Cardiac muscle cell (in vitro differentiated cells and primary cell): Measurements from ENCODE around the gene SMIM36. TPM values are rescaled to one million over a fixed set of nuclear protein-coding genes. Genes with fewer than 3 reads are reported as not detected.

Experiments
- DNase-seq, 2 donors: peaks; one replicate each; pipeline versions ENCODE4 v3.0.0 to v3.0.0-alpha.2; 2010 to 2017; ENCODE audit warnings: low read depth in 1 of 2, low spot score in 1 of 2
- H3K27ac ChIP-seq: fragments of 200-600 bp; sonication (generic); 2 replicates; pipeline ENCODE4 v1.5.1; 2016
- H3K27me3 ChIP-seq: fragments of 200-600 bp; sonication (generic); 2 replicates; pipeline ENCODE4 v1.6.0; 2016; ENCODE audit warnings: control low read depth
- H3K36me3 ChIP-seq: fragments of 200-600 bp; sonication (generic); 2 replicates; pipeline ENCODE4 v1.5.1; 2016; ENCODE audit warnings: control low read depth
- H3K4me1 ChIP-seq: fragments of 200-600 bp; sonication (generic); 2 replicates; pipeline ENCODE4 v1.8.1; 2017; ENCODE audit warnings: low read depth, mild to moderate bottlenecking, mixed run types
- H3K4me3 ChIP-seq: fragments of 200-600 bp; sonication (generic); 2 replicates; pipeline ENCODE4 v1.5.1; 2016; ENCODE audit warnings: mild to moderate bottlenecking
- H3K9me3 ChIP-seq: fragments of 200-600 bp; sonication (generic); 2 replicates; pipeline ENCODE4 v1.5.1; 2017; ENCODE audit warnings: low read depth, mild to moderate bottlenecking, control low read depth
- CTCF ChIP-seq: IDR thresholded peaks from 2 replicates; pipeline ENCODE4 v1.5.1; 2012; ENCODE audit warnings: low read depth, mild to moderate bottlenecking, low read length
- polyA plus RNA-seq: library from polyadenylated mRNA; unstranded; fragments of >200 nt; fragmentation: Nextera tagmentation; extraction: Ambion mirVana; gene quantifications from 2 replicates; pipeline ENCODE4 v1.2.1, GENCODE V29; 2016
- total RNA-seq: library from RNA; depleted of rRNA; stranded (reverse); fragments of >200 nt; gene quantifications from 2 replicates; pipeline ENCODE4 v1.2.3, GENCODE V29; 2016

Gene SMIM36
- total and polyA plus RNA-seq, 2 experiments from 2014 or later: not detected

- DNase-seq: no peak
- Histone ChIP-seq H3K4me1 (peaks cover 30% of the 10 kb centered on the region), H3K4me3 (no peak overlapping the region), H3K27me3 (no peaks in the 10 kb centered on the region), H3K27ac (no peak overlapping the region), H3K9me3 (no peaks in the 10 kb centered on the region), H3K36me3 (no peaks in the 10 kb centered on the region)
- TF ChIP-seq CTCF: no peak
Measured at GRCh38 chr17:55444471-55445441, 66.5 kb downstream of the SMIM36 start.

- Histone ChIP-seq H3K27ac (no peak overlapping the region), H3K4me3 (no peak overlapping the region), H3K4me1 (peaks cover 36% of the 10 kb centered on the region), H3K9me3 (no peaks in the 10 kb centered on the region), H3K36me3 (no peaks in the 10 kb centered on the region), H3K27me3 (no peaks in the 10 kb centered on the region)
- no peak for DNase-seq
- TF ChIP-seq CTCF: no peak
Measured at GRCh38 chr17:55443904-55444303, 67.3 kb downstream of the SMIM36 start.

GRCh38 chr17:55442953-55443683, 68.1 kb downstream of the SMIM36 start:
- no peak overlapping the region for H3K27ac ChIP-seq
- no peak overlapping the region for H3K4me3 ChIP-seq
- H3K27me3 ChIP-seq: no peaks in the 10 kb centered on the region
- peak in 1 of 2 donors; percentile 73 for DNase-seq
- no peaks in the 10 kb centered on the region for H3K9me3 ChIP-seq
- no peak for TF ChIP-seq CTCF
- peaks cover 36% of the 10 kb centered on the region for H3K4me1 ChIP-seq
- H3K36me3 ChIP-seq: no peaks in the 10 kb centered on the region

- H3K9me3 ChIP-seq: no peaks in the 10 kb centered on the region
- H3K27me3 ChIP-seq: no peaks in the 10 kb centered on the region
- no peaks in the 10 kb centered on the region for H3K36me3 ChIP-seq
- H3K4me3 ChIP-seq: no peak overlapping the region
- TF ChIP-seq CTCF: no peak
- H3K4me1 ChIP-seq: peaks cover 36% of the 10 kb centered on the region
- no peak for DNase-seq
- H3K27ac ChIP-seq: no peak overlapping the region
Measured at GRCh38 chr17:55442462-55442861, 68.8 kb downstream of the SMIM36 start.

GRCh38 chr17:55441544-55441943, 69.7 kb downstream of the SMIM36 start:
- Histone ChIP-seq H3K9me3 (no peaks in the 10 kb centered on the region), H3K36me3 (no peaks in the 10 kb centered on the region), H3K4me3 (no peak overlapping the region), H3K4me1 (peaks cover 31% of the 10 kb centered on the region), H3K27me3 (no peaks in the 10 kb centered on the region), H3K27ac (no peak overlapping the region)
- DNase-seq: no peak
- TF ChIP-seq CTCF: no peak
